ENCODE measurements around the gene CLASP2. TPM values are rescaled to one million over a fixed set of nuclear protein-coding genes. Genes with fewer than 3 reads are reported as not detected.
A peak's percentile ranks its signal among the peaks of the same experiment; 100 is the strongest.

The CLASP2 gene
- polyA plus RNA-seq, 3 donors: 10.1 to 16.1 (median 13.9) TPM

DNA sequence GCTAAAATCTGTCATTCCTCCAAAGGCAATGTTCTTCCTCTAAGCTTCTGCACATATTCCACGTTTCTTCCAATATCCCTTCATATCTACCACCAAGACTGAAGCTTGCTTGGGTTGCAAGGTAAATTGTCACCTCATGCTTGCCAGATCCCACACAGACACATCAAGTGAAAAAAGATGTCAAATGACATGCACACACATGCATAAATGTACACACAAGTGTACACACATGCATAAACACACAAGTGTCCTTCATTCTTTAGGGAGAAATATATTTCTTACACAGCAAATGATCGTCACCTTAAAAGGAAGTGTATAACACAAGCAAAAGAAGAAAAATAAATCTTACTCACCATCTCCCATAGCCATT lies 59.4 kb downstream of the CLASP2 start:
- Histone ChIP-seq H3K27me3 (ENCODE audit: control insufficient read depth in 2 of 2, insufficient read depth in 2 of 2, low read length in 2 of 2) (no peaks in the 10 kb centered on the region), H3K4me2 (replicated peaks; ENCODE audit: extremely low read depth, low read length, poor library complexity, severe bottlenecking) (peak overlapping the region; percentile 85), H3K4me1 (ENCODE audit: control insufficient read depth in 1 of 2, insufficient read depth in 2 of 2, low read length in 2 of 2) (peaks cover 18 to 24% of the 10 kb centered on the region in 2 donors), H3K9ac (ENCODE audit: insufficient read depth, low read length, poor library complexity, severe bottlenecking) (peak overlapping the region; percentile 63), H2AFZ (ENCODE audit: insufficient read depth, low read depth, low read length, poor library complexity, severe bottlenecking) (peak overlapping the region; percentile 81), H3K79me2 (ENCODE audit: insufficient read depth, low read length) (peaks cover 55% of the 10 kb centered on the region), H4K20me1 (ENCODE audit: insufficient read depth, low read length) (peaks cover 3% of the 10 kb centered on the region), H3K27ac (ENCODE audit: low read depth in 1 of 2, low read length in 2 of 2) (peak overlapping the region; percentile 15 to 78), H3K4me3 (replicated peaks in 1 of 3; ENCODE audit: low read depth in 2 of 3, low read length in 3 of 3) (peak overlapping the region; percentile 45 to 81 (median 65)), H3K9me3 (replicated peaks in 1 of 2; ENCODE audit: control insufficient read depth in 1 of 2, insufficient read depth in 1 of 2, low read length in 2 of 2) (no peaks in the 10 kb centered on the region), H3K36me3 (replicated peaks in 1 of 2; ENCODE audit: control insufficient read depth in 1 of 2, insufficient read depth in 2 of 2, low read length in 2 of 2) (no peaks in the 10 kb centered on the region)
- Mint-ChIP-seq H3K4me3 (peak overlapping the region; percentile 71 to 88), H3K9me3 (no peaks in the 10 kb centered on the region), H3K27ac (peak overlapping the region in 6 of 7 donors; percentile 4 to 92 (median 84)), H3K36me3 (peaks cover 9 to 17% of the 10 kb centered on the region in 2 donors), H3K27me3 (ENCODE audit: low read depth in 3 of 3) (no peaks in the 10 kb centered on the region), H3K4me1 (peaks cover 25% of the 10 kb centered on the region)
- no peak for DNase-seq
- WGBS (ENCODE audit: insufficient coverage): 10% methylated on average over 2 of the region's 2 CpGs
- TF ChIP-seq, protein P1, sequence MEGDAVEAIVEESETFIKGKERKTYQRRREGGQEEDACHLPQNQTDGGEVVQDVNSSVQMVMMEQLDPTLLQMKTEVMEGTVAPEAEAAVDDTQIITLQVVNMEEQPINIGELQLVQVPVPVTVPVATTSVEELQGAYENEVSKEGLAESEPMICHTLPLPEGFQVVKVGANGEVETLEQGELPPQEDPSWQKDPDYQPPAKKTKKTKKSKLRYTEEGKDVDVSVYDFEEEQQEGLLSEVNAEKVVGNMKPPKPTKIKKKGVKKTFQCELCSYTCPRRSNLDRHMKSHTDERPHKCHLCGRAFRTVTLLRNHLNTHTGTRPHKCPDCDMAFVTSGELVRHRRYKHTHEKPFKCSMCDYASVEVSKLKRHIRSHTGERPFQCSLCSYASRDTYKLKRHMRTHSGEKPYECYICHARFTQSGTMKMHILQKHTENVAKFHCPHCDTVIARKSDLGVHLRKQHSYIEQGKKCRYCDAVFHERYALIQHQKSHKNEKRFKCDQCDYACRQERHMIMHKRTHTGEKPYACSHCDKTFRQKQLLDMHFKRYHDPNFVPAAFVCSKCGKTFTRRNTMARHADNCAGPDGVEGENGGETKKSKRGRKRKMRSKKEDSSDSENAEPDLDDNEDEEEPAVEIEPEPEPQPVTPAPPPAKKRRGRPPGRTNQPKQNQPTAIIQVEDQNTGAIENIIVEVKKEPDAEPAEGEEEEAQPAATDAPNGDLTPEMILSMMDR (IDR thresholded peaks at IDR 0.05): no peak
- intact Hi-C loops (cut with micrococcal nuclease): loop anchor here (5.0 to 10.0 kb wide), 2 partner anchors 56 to 59 kb away; partner anchors contain the start of gene CLASP2 (in 2 of the 2)

DNA sequence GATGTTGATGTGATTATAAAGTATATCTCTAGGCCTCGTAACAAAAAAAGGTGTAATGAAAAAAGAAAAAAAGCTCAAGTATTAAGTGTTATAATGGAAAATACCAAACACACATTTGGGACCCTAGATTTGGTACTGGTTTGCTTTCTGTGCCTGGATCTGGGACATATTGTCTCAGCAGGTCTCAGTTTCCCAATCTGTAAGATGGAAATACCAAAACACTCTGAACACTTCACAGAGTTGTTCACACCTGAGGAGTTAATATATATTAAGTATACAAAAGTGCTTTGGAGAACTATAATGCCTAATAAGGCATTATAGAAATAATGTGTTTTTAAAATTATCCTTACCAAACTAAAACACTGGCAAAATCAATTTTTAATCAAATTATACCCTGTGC lies 60.0 kb downstream of the CLASP2 start:
- no peak overlapping the region for H3K4me2 ChIP-seq (replicated peaks; ENCODE audit: extremely low read depth, low read length, poor library complexity, severe bottlenecking)
- H3K9me3 ChIP-seq (replicated peaks in 1 of 2; ENCODE audit: control insufficient read depth in 1 of 2, insufficient read depth in 1 of 2, low read length in 2 of 2): no peaks in the 10 kb centered on the region
- H3K27ac Mint-ChIP-seq: no peak overlapping the region
- H3K27me3 ChIP-seq (ENCODE audit: control insufficient read depth in 2 of 2, insufficient read depth in 2 of 2, low read length in 2 of 2): no peaks in the 10 kb centered on the region
- WGBS (ENCODE audit: insufficient coverage): no CpG with 5 or more reads among the region's 1 CpG
- no peak overlapping the region for H3K4me3 Mint-ChIP-seq
- DNase-seq: no peak
- peaks cover 51% of the 10 kb centered on the region for H3K79me2 ChIP-seq (ENCODE audit: insufficient read depth, low read length)
- H3K9ac ChIP-seq (ENCODE audit: insufficient read depth, low read length, poor library complexity, severe bottlenecking): no peak overlapping the region
- intact Hi-C loops (cut with micrococcal nuclease): loop anchor here (5.0 to 10.0 kb wide), 2 partner anchors 57 to 59 kb away; partner anchors contain the start of gene CLASP2 (in 2 of the 2)
- H3K36me3 ChIP-seq (replicated peaks in 1 of 2; ENCODE audit: control insufficient read depth in 1 of 2, insufficient read depth in 2 of 2, low read length in 2 of 2): no peaks in the 10 kb centered on the region
- peaks cover 24% of the 10 kb centered on the region for H3K4me1 Mint-ChIP-seq
- peak overlapping the region in 1 of 2 donors; percentile 78 for H3K27ac ChIP-seq (ENCODE audit: low read depth in 1 of 2, low read length in 2 of 2)
- no peaks in the 10 kb centered on the region for H3K27me3 Mint-ChIP-seq (ENCODE audit: low read depth in 3 of 3)
- no peaks in the 10 kb centered on the region for H3K9me3 Mint-ChIP-seq
- H3K36me3 Mint-ChIP-seq: peaks cover 10 to 16% of the 10 kb centered on the region in 2 donors
- TF ChIP-seq, protein P1 (IDR thresholded peaks at IDR 0.05): no peak
- H3K4me1 ChIP-seq (ENCODE audit: control insufficient read depth in 1 of 2, insufficient read depth in 2 of 2, low read length in 2 of 2): peaks cover 18 to 21% of the 10 kb centered on the region in 2 donors
- peak overlapping the region in 1 of 3 experiments; percentile 81 for H3K4me3 ChIP-seq (replicated peaks in 1 of 3; ENCODE audit: low read depth in 2 of 3, low read length in 3 of 3)
- peaks cover 3% of the 10 kb centered on the region for H4K20me1 ChIP-seq (ENCODE audit: insufficient read depth, low read length)
- no peak overlapping the region for H2AFZ ChIP-seq (ENCODE audit: insufficient read depth, low read depth, low read length, poor library complexity, severe bottlenecking)
